Kidney (tissue), 14 donors: ENCODE data around the gene MZT2B. TPM values are rescaled to one million over a fixed set of nuclear protein-coding genes. Genes with fewer than 3 reads are reported as not detected.
A peak's percentile ranks its signal among the peaks of the same experiment; 100 is the strongest.
"Not testable (repeated sequence)": the region's sequence is repeated elsewhere in the genome, so short reads cannot be mapped to it uniquely, and the experiment has no call there.

Experiments
- DNase-seq, 5 donors: peaks; one replicate each; pipeline ENCODE4 v3.0.0-alpha.2; 2013 to 2020
- FAIRE-seq: peaks from 2 replicates; lab custom pipeline; 2012; peaks lifted over from hg19 to GRCh38; lab: Jason Lieb, UNC
- H3K27ac ChIP-seq, 2 donors: one replicate each; pipeline ENCODE4 v1.7.0; 2013; ENCODE audit warnings: low read depth in 2 of 2, low read length in 2 of 2, inconsistent platforms in 1 of 2
- H3K27me3 ChIP-seq: one replicate; pipeline ENCODE4 v1.7.1; 2013; ENCODE audit warnings: low read length, inconsistent platforms; ENCODE audit not compliant: control insufficient read depth, insufficient read depth
- H3K36me3 ChIP-seq, 3 donors: one replicate each; pipeline versions ENCODE4 v1.7.0 to v1.7.1; 2013; ENCODE audit warnings: low read length in 3 of 3, control low read depth in 1 of 3, inconsistent platforms in 1 of 3; ENCODE audit not compliant: insufficient read depth in 3 of 3, control insufficient read depth in 2 of 3
- H3K4me1 ChIP-seq, 3 donors: one replicate each; pipeline versions ENCODE4 v1.7.0 to v1.7.1; 2013; ENCODE audit warnings: low read length in 3 of 3, inconsistent platforms in 1 of 3, low read depth in 1 of 3; ENCODE audit not compliant: control insufficient read depth in 2 of 3, insufficient read depth in 2 of 3
- H3K4me3 ChIP-seq, 3 donors: one replicate each; pipeline versions ENCODE4 v1.7.0 to v1.8.1; 2013; ENCODE audit warnings: low read length in 3 of 3, control low read depth in 1 of 3, inconsistent platforms in 1 of 3
- H3K9ac ChIP-seq, 3 donors: one replicate each; pipeline versions ENCODE4 v1.7.0 to v1.7.1; 2013; ENCODE audit warnings: low read length in 3 of 3, control low read depth in 1 of 3, inconsistent platforms in 1 of 3
- H3K9me3 ChIP-seq, 3 donors: one replicate each; pipeline versions ENCODE4 v1.7.0 to v1.7.1; 2013; ENCODE audit warnings: low read length in 3 of 3, control low read depth in 1 of 3, inconsistent platforms in 1 of 3; ENCODE audit not compliant: control insufficient read depth in 2 of 3, insufficient read depth in 1 of 3
- intact Hi-C: fragments of 100-400 bp; cut with DNase I; formaldehyde crosslinking; loops from one replicate; pipeline ENCODE4 v1.11.1; 2022
- polyA plus RNA-seq: library from polyadenylated mRNA; stranded (reverse); fragments of 350-450 nt; fragmentation: Illumina TruSeq; extraction: RNeasy Lipid Tissue Mini Kit (QIAGEN cat#74804); gene quantifications from one replicate; pipeline ENCODE4 v1.2.3, GENCODE V29; 2014; ENCODE audit warnings: low read depth, low replicate concordance; ENCODE audit not compliant: insufficient read depth
- total RNA-seq: library from RNA; stranded (reverse); fragmentation: NEBNext Ultra II Directional; extraction: Animal tissue kit (Norgen Biotek cat#: 25700); gene quantifications from one replicate; pipeline ENCODE4 v1.2.1, GENCODE V29; 2021
- TF ChIP-seq, protein P1 (sequence below): IDR thresholded peaks from 3 replicates; pipeline ENCODE4 v1.5.1; 2012; ENCODE audit warnings: mild to moderate bottlenecking, moderate library complexity, borderline replicate concordance; ENCODE audit not compliant: insufficient read depth; ENCODE audit errors: extremely low read depth
- donor health status: control.
- donor health status: control.
- donor health status: control.
- donor health status: control.
- donor health status: control.
- donor health status: DM: yes; HTN: yes; CAD: no.
- donor health status: Normal renal cell carcinoma (clear cell type).

MZT2B gene
- total and polyA plus RNA-seq, 2 donors from 2014 or later = 160 to 354 TPM

- H3K27ac ChIP-seq, H3K27me3 ChIP-seq, H3K4me1 ChIP-seq, H3K9me3 ChIP-seq, FAIRE-seq, DNase-seq, H3K36me3 ChIP-seq, H3K4me3 ChIP-seq, H3K9ac ChIP-seq, intact Hi-C loops: not testable (repeated sequence)
Measured at GRCh38 chr2:130228467-130229160, 46.6 kb downstream of the MZT2B start.

DNA sequence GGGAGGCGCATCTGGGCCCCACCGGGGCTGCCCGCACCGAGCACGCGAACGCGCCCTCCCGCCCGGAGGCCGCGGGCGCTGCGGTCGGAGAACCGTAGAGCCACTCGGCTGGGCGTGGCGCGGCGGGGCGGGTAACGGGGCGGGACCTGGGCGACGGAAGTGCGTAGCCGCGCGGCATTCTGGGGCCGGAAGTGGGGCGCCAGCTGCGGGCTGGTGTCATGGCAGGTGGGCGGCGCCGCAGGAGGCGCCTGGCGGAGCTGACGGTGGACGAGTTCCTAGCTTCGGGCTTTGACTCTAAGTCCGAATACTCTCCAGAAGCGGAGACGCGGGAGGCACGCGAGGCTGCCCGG lies 47.1 kb downstream of the MZT2B start:
- H3K4me3 ChIP-seq, H3K9ac ChIP-seq, H3K4me1 ChIP-seq, H3K36me3 ChIP-seq, H3K27ac ChIP-seq, FAIRE-seq, H3K27me3 ChIP-seq, H3K9me3 ChIP-seq, intact Hi-C loops: not testable (repeated sequence)
- peak; percentile 41 to 78 (median 64) for DNase-seq

GRCh38 chr2:130230376-130230775 lies 48.3 kb downstream of the MZT2B start:
- H3K4me1 ChIP-seq, DNase-seq, intact Hi-C loops, H3K27me3 ChIP-seq, H3K4me3 ChIP-seq, FAIRE-seq, H3K27ac ChIP-seq, H3K9ac ChIP-seq, H3K36me3 ChIP-seq, H3K9me3 ChIP-seq: not testable (repeated sequence)

DNA sequence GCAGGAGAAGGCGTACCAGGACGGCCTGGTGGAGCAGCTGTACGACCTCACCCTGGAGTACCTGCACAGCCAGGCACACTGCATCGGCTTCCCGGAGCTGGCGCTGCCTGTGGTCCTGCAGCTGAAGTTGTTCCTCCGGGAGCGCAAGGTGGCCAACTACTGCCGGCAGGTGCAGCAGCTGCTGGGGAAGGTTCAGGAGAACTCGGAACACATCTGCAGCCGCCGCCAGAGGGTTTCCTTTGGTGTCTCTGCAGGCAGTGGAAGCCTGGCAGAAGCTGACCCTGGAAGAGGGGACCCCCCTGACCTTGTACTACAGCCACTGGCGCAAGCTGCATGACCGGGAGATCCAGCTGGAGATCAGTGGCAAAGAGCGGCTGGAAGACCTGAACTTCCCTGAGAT lies 48.8 kb downstream of the MZT2B start:
- H3K27me3 ChIP-seq, H3K9ac ChIP-seq, intact Hi-C loops, H3K9me3 ChIP-seq, DNase-seq, H3K27ac ChIP-seq, FAIRE-seq, H3K4me1 ChIP-seq, H3K36me3 ChIP-seq, H3K4me3 ChIP-seq: not testable (repeated sequence)

- H3K27ac ChIP-seq = no peak overlapping the region
- H3K27me3 ChIP-seq = no peaks in the 10 kb centered on the region
- TF ChIP-seq, protein P1, sequence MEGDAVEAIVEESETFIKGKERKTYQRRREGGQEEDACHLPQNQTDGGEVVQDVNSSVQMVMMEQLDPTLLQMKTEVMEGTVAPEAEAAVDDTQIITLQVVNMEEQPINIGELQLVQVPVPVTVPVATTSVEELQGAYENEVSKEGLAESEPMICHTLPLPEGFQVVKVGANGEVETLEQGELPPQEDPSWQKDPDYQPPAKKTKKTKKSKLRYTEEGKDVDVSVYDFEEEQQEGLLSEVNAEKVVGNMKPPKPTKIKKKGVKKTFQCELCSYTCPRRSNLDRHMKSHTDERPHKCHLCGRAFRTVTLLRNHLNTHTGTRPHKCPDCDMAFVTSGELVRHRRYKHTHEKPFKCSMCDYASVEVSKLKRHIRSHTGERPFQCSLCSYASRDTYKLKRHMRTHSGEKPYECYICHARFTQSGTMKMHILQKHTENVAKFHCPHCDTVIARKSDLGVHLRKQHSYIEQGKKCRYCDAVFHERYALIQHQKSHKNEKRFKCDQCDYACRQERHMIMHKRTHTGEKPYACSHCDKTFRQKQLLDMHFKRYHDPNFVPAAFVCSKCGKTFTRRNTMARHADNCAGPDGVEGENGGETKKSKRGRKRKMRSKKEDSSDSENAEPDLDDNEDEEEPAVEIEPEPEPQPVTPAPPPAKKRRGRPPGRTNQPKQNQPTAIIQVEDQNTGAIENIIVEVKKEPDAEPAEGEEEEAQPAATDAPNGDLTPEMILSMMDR = no peak
- DNase-seq = peak in 1 of 5 donors; percentile 2
- intact Hi-C loops = no loop called here
- no peaks in the 10 kb centered on the region for H3K9me3 ChIP-seq
- no peak overlapping the region for H3K9ac ChIP-seq
- no peak for FAIRE-seq
- no peaks in the 10 kb centered on the region for H3K4me1 ChIP-seq
- H3K4me3 ChIP-seq = no peak overlapping the region
- H3K36me3 ChIP-seq = no peaks in the 10 kb centered on the region
Measured at GRCh38 chr2:130231656-130232055, 49.6 kb downstream of the MZT2B start.

GRCh38 chr2:130233066-130233465 lies 51.0 kb downstream of the MZT2B start:
- H3K27me3 ChIP-seq, H3K9ac ChIP-seq, FAIRE-seq, H3K9me3 ChIP-seq, DNase-seq, H3K36me3 ChIP-seq, H3K4me1 ChIP-seq, H3K27ac ChIP-seq, H3K4me3 ChIP-seq, intact Hi-C loops: not testable (repeated sequence)

DNA sequence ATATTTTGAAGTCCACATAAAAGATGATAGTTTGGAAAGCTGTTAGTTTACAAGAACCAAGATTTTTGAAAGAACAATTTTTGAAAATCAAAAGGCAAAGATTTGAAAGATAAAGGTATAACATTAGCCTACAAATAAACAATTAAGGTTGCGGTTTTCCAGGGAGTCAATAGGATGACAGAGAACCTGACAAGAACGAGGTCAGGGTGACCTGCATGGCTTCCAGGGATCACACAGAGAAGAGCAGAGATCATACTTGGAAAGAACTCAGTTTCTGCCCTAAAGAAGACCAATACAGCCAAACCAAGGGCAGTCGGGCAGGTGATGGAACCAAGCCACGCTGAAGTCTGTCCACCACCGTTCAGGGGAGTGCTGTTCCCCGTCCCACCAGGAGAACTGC lies 57.5 kb downstream of the MZT2B start:
- FAIRE-seq, intact Hi-C loops, H3K9ac ChIP-seq, H3K27me3 ChIP-seq, H3K27ac ChIP-seq, H3K9me3 ChIP-seq, H3K4me3 ChIP-seq, DNase-seq, H3K4me1 ChIP-seq, H3K36me3 ChIP-seq: not testable (repeated sequence)
